ENCODE measurements around the gene VGLL4.

Gene VGLL4

GRCh38 chr3:11679964-11680363 is 36.2 kb upstream of the VGLL4 start:
- H3K9ac ChIP-seq (ENCODE audit: low read depth, low read length, poor library complexity, severe bottlenecking) = no peak overlapping the region
- TF ChIP-seq CTCF (conservative IDR thresholded peaks at IDR 0.05; ENCODE audit: low read length) = no peak
- no peak for TF ChIP-seq EZH2phosphoT487 (IDR thresholded peaks at IDR 0.05; ENCODE audit: borderline replicate concordance)
- H3K27me3 ChIP-seq (ENCODE audit: insufficient read depth, low read length, poor library complexity, severe bottlenecking) = no peaks in the 10 kb centered on the region
- H3K9me3 ChIP-seq (ENCODE audit: insufficient read depth, low read depth, low read length) = no peaks in the 10 kb centered on the region
- no peaks in the 10 kb centered on the region for H3K4me1 ChIP-seq (ENCODE audit: insufficient read depth, low read length, poor library complexity, severe bottlenecking)
- no peaks in the 10 kb centered on the region for H3K36me3 ChIP-seq (ENCODE audit: insufficient read depth, low read length)
- no peaks in the 10 kb centered on the region for H3F3A ChIP-seq (ENCODE audit: low read depth)
- H3K4me2 ChIP-seq (ENCODE audit: low read depth, low read length, poor library complexity, severe bottlenecking) = no peak overlapping the region
- no peaks in the 10 kb centered on the region for H3K79me2 ChIP-seq (ENCODE audit: insufficient read depth, low read length)
- H3K4me3 ChIP-seq (ENCODE audit: low read length, poor library complexity, severe bottlenecking) = no peak overlapping the region
- H3K9me2 ChIP-seq (replicated peaks; ENCODE audit: low read depth, low read length) = no peaks in the 10 kb centered on the region
- no peaks in the 10 kb centered on the region for H4K20me1 ChIP-seq (ENCODE audit: insufficient read depth, low read length, poor library complexity, severe bottlenecking)
- no peak overlapping the region for H2AFZ ChIP-seq (ENCODE audit: low read length)

GRCh38 chr3:11672363-11672762 is 28.6 kb upstream of the VGLL4 start:
- H3K4me2 ChIP-seq (ENCODE audit: low read depth, low read length, poor library complexity, severe bottlenecking) = no peak overlapping the region

GRCh38 chr3:11671648-11672100 is 28.0 kb upstream of the VGLL4 start:
- no peak overlapping the region for H2AFZ ChIP-seq (ENCODE audit: low read length)
- no peaks in the 10 kb centered on the region for H3K79me2 ChIP-seq (ENCODE audit: insufficient read depth, low read length)
- H3K27me3 ChIP-seq (ENCODE audit: insufficient read depth, low read length, poor library complexity, severe bottlenecking) = no peaks in the 10 kb centered on the region
- H3K4me2 ChIP-seq (ENCODE audit: low read depth, low read length, poor library complexity, severe bottlenecking) = no peak overlapping the region
- H3K9ac ChIP-seq (ENCODE audit: low read depth, low read length, poor library complexity, severe bottlenecking) = no peak overlapping the region
- TF ChIP-seq EZH2phosphoT487 (IDR thresholded peaks at IDR 0.05; ENCODE audit: borderline replicate concordance) (no peak), CTCF (conservative IDR thresholded peaks at IDR 0.05; ENCODE audit: low read length) (no peak)
- H3K9me3 ChIP-seq (ENCODE audit: insufficient read depth, low read depth, low read length) = no peaks in the 10 kb centered on the region
- no peaks in the 10 kb centered on the region for H3K4me1 ChIP-seq (ENCODE audit: insufficient read depth, low read length, poor library complexity, severe bottlenecking)
- no peaks in the 10 kb centered on the region for H4K20me1 ChIP-seq (ENCODE audit: insufficient read depth, low read length, poor library complexity, severe bottlenecking)
- H3K4me3 ChIP-seq (ENCODE audit: low read length, poor library complexity, severe bottlenecking) = no peak overlapping the region
- no peaks in the 10 kb centered on the region for H3K9me2 ChIP-seq (replicated peaks; ENCODE audit: low read depth, low read length)
- no peaks in the 10 kb centered on the region for H3K36me3 ChIP-seq (ENCODE audit: insufficient read depth, low read length)
- no peaks in the 10 kb centered on the region for H3F3A ChIP-seq (ENCODE audit: low read depth)

More at GRCh38 chr3:11672363-11672762, 28.6 kb upstream of the VGLL4 start:
- Histone ChIP-seq H3K79me2 (ENCODE audit: insufficient read depth, low read length) (no peaks in the 10 kb centered on the region), H3K36me3 (ENCODE audit: insufficient read depth, low read length) (no peaks in the 10 kb centered on the region), H3K9ac (ENCODE audit: low read depth, low read length, poor library complexity, severe bottlenecking) (no peak overlapping the region), H3K4me1 (ENCODE audit: insufficient read depth, low read length, poor library complexity, severe bottlenecking) (no peaks in the 10 kb centered on the region), H3F3A (ENCODE audit: low read depth) (no peaks in the 10 kb centered on the region), H3K9me3 (ENCODE audit: insufficient read depth, low read depth, low read length) (no peaks in the 10 kb centered on the region), H4K20me1 (ENCODE audit: insufficient read depth, low read length, poor library complexity, severe bottlenecking) (no peaks in the 10 kb centered on the region), H2AFZ (ENCODE audit: low read length) (no peak overlapping the region), H3K9me2 (replicated peaks; ENCODE audit: low read depth, low read length) (no peaks in the 10 kb centered on the region), H3K4me3 (ENCODE audit: low read length, poor library complexity, severe bottlenecking) (no peak overlapping the region), H3K27me3 (ENCODE audit: insufficient read depth, low read length, poor library complexity, severe bottlenecking) (no peaks in the 10 kb centered on the region)
- TF ChIP-seq CTCF (conservative IDR thresholded peaks at IDR 0.05; ENCODE audit: low read length) (no peak), EZH2phosphoT487 (IDR thresholded peaks at IDR 0.05; ENCODE audit: borderline replicate concordance) (no peak)

All from Loucy (cell line).